ENCODE results near the gene MPV17L2.

DNA sequence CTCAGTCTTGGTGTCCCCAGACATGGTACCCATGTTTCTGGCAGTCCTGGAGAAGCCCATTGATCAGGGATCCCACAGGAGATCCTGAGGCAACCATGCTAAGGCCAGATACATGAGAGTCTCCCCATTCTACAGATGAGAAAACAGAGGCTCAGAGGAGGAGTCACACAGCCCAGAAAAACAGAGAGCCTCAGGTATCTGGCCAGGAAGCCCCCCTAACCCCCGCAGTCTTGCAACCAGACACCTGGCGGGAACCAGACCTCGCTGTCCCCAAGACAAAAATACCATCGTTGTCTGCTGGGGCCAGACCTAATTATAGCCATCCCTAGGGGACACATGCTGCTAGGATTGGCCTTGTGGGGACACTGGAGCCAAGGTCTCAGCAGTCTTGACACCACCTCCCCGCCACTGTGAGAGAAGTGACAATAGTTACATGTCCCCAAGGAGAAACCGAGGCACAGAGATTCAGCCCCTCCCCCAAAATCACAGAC is 34.8 kb downstream of the MPV17L2 start:
- TF ChIP-seq, protein P1, sequence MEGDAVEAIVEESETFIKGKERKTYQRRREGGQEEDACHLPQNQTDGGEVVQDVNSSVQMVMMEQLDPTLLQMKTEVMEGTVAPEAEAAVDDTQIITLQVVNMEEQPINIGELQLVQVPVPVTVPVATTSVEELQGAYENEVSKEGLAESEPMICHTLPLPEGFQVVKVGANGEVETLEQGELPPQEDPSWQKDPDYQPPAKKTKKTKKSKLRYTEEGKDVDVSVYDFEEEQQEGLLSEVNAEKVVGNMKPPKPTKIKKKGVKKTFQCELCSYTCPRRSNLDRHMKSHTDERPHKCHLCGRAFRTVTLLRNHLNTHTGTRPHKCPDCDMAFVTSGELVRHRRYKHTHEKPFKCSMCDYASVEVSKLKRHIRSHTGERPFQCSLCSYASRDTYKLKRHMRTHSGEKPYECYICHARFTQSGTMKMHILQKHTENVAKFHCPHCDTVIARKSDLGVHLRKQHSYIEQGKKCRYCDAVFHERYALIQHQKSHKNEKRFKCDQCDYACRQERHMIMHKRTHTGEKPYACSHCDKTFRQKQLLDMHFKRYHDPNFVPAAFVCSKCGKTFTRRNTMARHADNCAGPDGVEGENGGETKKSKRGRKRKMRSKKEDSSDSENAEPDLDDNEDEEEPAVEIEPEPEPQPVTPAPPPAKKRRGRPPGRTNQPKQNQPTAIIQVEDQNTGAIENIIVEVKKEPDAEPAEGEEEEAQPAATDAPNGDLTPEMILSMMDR (IDR thresholded peaks at IDR 0.05; ENCODE audit: low read depth, low read length, poor library complexity, severe bottlenecking), result no peak
- TF ChIP-seq EZH2phosphoT487 (IDR thresholded peaks at IDR 0.05; ENCODE audit: borderline replicate concordance, low read length), result no peak
